T-helper 9 cell (primary cell): ENCODE measurements around the gene SLCO3A1.

Experiments used
- DNase-seq: peaks from one replicate; pipeline ENCODE4 v3.0.0-alpha.2; 2020

The SLCO3A1 gene

GRCh38 chr15:91862891-91863504 lies 9.5 kb downstream of the SLCO3A1 start:
- no peak for DNase-seq

GRCh38 chr15:91863621-91864255 lies 10.2 kb downstream of the SLCO3A1 start:
- no peak for DNase-seq

- DNase-seq: no peak
These were observed 11.2 kb downstream of the SLCO3A1 start for GRCh38 chr15:91864664-91865063.

GRCh38 chr15:91865486-91865885 lies 12.0 kb downstream of the SLCO3A1 start:
- no peak for DNase-seq

GRCh38 chr15:91865950-91866349 lies 12.4 kb downstream of the SLCO3A1 start:
- DNase-seq: no peak

- no peak for DNase-seq
These were observed 12.9 kb downstream of the SLCO3A1 start for GRCh38 chr15:91866371-91866905.

- no peak for DNase-seq
These were observed 13.5 kb downstream of the SLCO3A1 start for GRCh38 chr15:91866971-91867372.

GRCh38 chr15:91867581-91868026 lies 14.1 kb downstream of the SLCO3A1 start:
- DNase-seq: no peak

GRCh38 chr15:91870876-91871537 lies 17.5 kb downstream of the SLCO3A1 start:
- no peak for DNase-seq

- no peak for DNase-seq
These were observed 18.3 kb downstream of the SLCO3A1 start for GRCh38 chr15:91871837-91872236.

GRCh38 chr15:91872356-91873137 lies 19.0 kb downstream of the SLCO3A1 start:
- DNase-seq: no peak

- no peak for DNase-seq
These were observed 19.6 kb downstream of the SLCO3A1 start for GRCh38 chr15:91873138-91873536.

GRCh38 chr15:91874171-91874570 lies 20.7 kb downstream of the SLCO3A1 start:
- no peak for DNase-seq

- no peak for DNase-seq
These were observed 21.6 kb downstream of the SLCO3A1 start for GRCh38 chr15:91874992-91875660.

- DNase-seq: no peak
These were observed 22.7 kb downstream of the SLCO3A1 start for GRCh38 chr15:91876187-91876586.

GRCh38 chr15:91878319-91878870 lies 24.9 kb downstream of the SLCO3A1 start:
- no peak for DNase-seq

GRCh38 chr15:91879158-91879557 lies 25.6 kb downstream of the SLCO3A1 start:
- no peak for DNase-seq

- DNase-seq: no peak
These were observed 26.9 kb downstream of the SLCO3A1 start for GRCh38 chr15:91880373-91880772.

GRCh38 chr15:91881569-91882297 lies 28.2 kb downstream of the SLCO3A1 start:
- DNase-seq: no peak

- DNase-seq: no peak
These were observed 29.5 kb downstream of the SLCO3A1 start for GRCh38 chr15:91882858-91883586.

- DNase-seq: no peak
These were observed 31.1 kb downstream of the SLCO3A1 start for GRCh38 chr15:91884606-91885005.
